ENCODE data around the gene LENEP.

Gene LENEP

GRCh38 chr1:154948079-154948478, 45.3 kb upstream of the LENEP start:
- no peaks in the 10 kb centered on the region for H3K9me3 ChIP-seq (ENCODE audit: control extremely low read depth in 1 of 5, control insufficient read depth in 4 of 5, insufficient read depth in 2 of 5, low read depth in 1 of 5, low read length in 4 of 5)
- CTCF ChIA-PET, result interaction anchor here (0.9 to 1.3 kb wide), 4 partner anchors 46 to 86 kb away, joined by 3 to 5 read pairs (median 4); partner anchors contain the start of gene LENEP
- POLR2A ChIA-PET, result interaction anchor here (1.3 kb wide), 1 partner anchor 26 kb away, joined by 3 read pairs; no protein-coding TSS in a partner anchor
- peaks cover 8 to 60% (median 53%) of the 10 kb centered on the region in 4 experiments for H3K4me1 ChIP-seq (ENCODE audit: control extremely low read depth in 1 of 4, control insufficient read depth in 4 of 4, insufficient read depth in 4 of 4, low read length in 3 of 4)
- H3K4me3 ChIP-seq (ENCODE audit: control insufficient read depth in 1 of 7, extremely low read depth in 1 of 7, insufficient read depth in 4 of 7, low read depth in 2 of 7, low read length in 6 of 7), result no peak overlapping the region
- H3K27me3 ChIP-seq (replicated peaks in 2 of 5; ENCODE audit: control insufficient read depth in 4 of 5, insufficient read depth in 5 of 5, low read length in 4 of 5), result no peaks in the 10 kb centered on the region
- H3K27ac ChIP-seq (ENCODE audit: insufficient read depth in 1 of 2, low read depth in 1 of 2, low read length in 2 of 2, poor library complexity in 1 of 2, severe bottlenecking in 2 of 2), result peak overlapping the region in 1 of 2 experiments; percentile 53
- H3K36me3 ChIP-seq (ENCODE audit: control insufficient read depth in 4 of 4, insufficient read depth in 4 of 4, low read length in 3 of 4), result peaks cover 21 to 73% (median 45%) of the 10 kb centered on the region in 4 experiments
- DNase-seq, result no peak
- 96% methylated on average over 10 of the region's 11 CpGs for WGBS (ENCODE audit: insufficient coverage)

- 17% methylated on average over 8 of the region's 15 CpGs for WGBS (ENCODE audit: insufficient coverage)
- ChIA-PET CTCF (interaction anchor here (0.7 to 1.9 kb wide), 13 partner anchors 8 to 393 kb away, joined by 3 to 7 read pairs (median 3); partner anchors contain the start of genes LENEP and PYGO2), POLR2A (interaction anchor here (0.8 to 2.1 kb wide), 3 partner anchors 7 to 48 kb away, joined by 4 to 11 read pairs (median 7); partner anchors contain the start of gene PYGO2)
- peaks cover 10 to 53% (median 29%) of the 10 kb centered on the region in 4 experiments for H3K36me3 ChIP-seq (ENCODE audit: control insufficient read depth in 4 of 4, insufficient read depth in 4 of 4, low read length in 3 of 4)
- peak overlapping the region; percentile 100 for H3K27ac ChIP-seq (ENCODE audit: insufficient read depth in 1 of 2, low read depth in 1 of 2, low read length in 2 of 2, poor library complexity in 1 of 2, severe bottlenecking in 2 of 2)
- peak; percentile 32 to 70 (median 66) for DNase-seq
- H3K4me1 ChIP-seq (ENCODE audit: control extremely low read depth in 1 of 4, control insufficient read depth in 4 of 4, insufficient read depth in 4 of 4, low read length in 3 of 4), result peaks cover 22 to 69% (median 58%) of the 10 kb centered on the region in 4 experiments
- H3K27me3 ChIP-seq (replicated peaks in 2 of 5; ENCODE audit: control insufficient read depth in 4 of 5, insufficient read depth in 5 of 5, low read length in 4 of 5), result no peaks in the 10 kb centered on the region
- no peaks in the 10 kb centered on the region for H3K9me3 ChIP-seq (ENCODE audit: control extremely low read depth in 1 of 5, control insufficient read depth in 4 of 5, insufficient read depth in 2 of 5, low read depth in 1 of 5, low read length in 4 of 5)
- H3K4me3 ChIP-seq (ENCODE audit: control insufficient read depth in 1 of 7, extremely low read depth in 1 of 7, insufficient read depth in 4 of 7, low read depth in 2 of 7, low read length in 6 of 7), result peak overlapping the region in 6 of 7 experiments; percentile 26 to 92 (median 82)
Measured at GRCh38 chr1:154951901-154952657, 41.3 kb upstream of the LENEP start.

GRCh38 chr1:154952664-154953063, 40.7 kb upstream of the LENEP start:
- H3K4me3 ChIP-seq (ENCODE audit: control insufficient read depth in 1 of 7, extremely low read depth in 1 of 7, insufficient read depth in 4 of 7, low read depth in 2 of 7, low read length in 6 of 7), result peak overlapping the region in 4 of 7 experiments; percentile 81 to 92 (median 86)
- ChIA-PET CTCF (interaction anchor here (0.7 to 1.8 kb wide), 7 partner anchors 9 to 63 kb away, joined by 3 to 7 read pairs (median 4); partner anchors contain the start of genes LENEP and PYGO2), POLR2A (interaction anchor here (0.8 to 2.1 kb wide), 3 partner anchors 8 to 47 kb away, joined by 4 to 11 read pairs (median 7); partner anchors contain the start of gene PYGO2)
- H3K27me3 ChIP-seq (replicated peaks in 2 of 5; ENCODE audit: control insufficient read depth in 4 of 5, insufficient read depth in 5 of 5, low read length in 4 of 5), result no peaks in the 10 kb centered on the region
- H3K9me3 ChIP-seq (ENCODE audit: control extremely low read depth in 1 of 5, control insufficient read depth in 4 of 5, insufficient read depth in 2 of 5, low read depth in 1 of 5, low read length in 4 of 5), result no peaks in the 10 kb centered on the region
- WGBS (ENCODE audit: insufficient coverage), result 83% methylated on average over 6 of the region's 6 CpGs
- DNase-seq, result no peak
- peaks cover 7 to 48% (median 26%) of the 10 kb centered on the region in 4 experiments for H3K36me3 ChIP-seq (ENCODE audit: control insufficient read depth in 4 of 4, insufficient read depth in 4 of 4, low read length in 3 of 4)
- H3K4me1 ChIP-seq (ENCODE audit: control extremely low read depth in 1 of 4, control insufficient read depth in 4 of 4, insufficient read depth in 4 of 4, low read length in 3 of 4), result peaks cover 22 to 68% (median 60%) of the 10 kb centered on the region in 4 experiments
- H3K27ac ChIP-seq (ENCODE audit: insufficient read depth in 1 of 2, low read depth in 1 of 2, low read length in 2 of 2, poor library complexity in 1 of 2, severe bottlenecking in 2 of 2), result peak overlapping the region; percentile 100

GRCh38 chr1:154953611-154954038, 39.8 kb upstream of the LENEP start:
- peak overlapping the region in 5 of 7 experiments; percentile 8 to 92 (median 82) for H3K4me3 ChIP-seq (ENCODE audit: control insufficient read depth in 1 of 7, extremely low read depth in 1 of 7, insufficient read depth in 4 of 7, low read depth in 2 of 7, low read length in 6 of 7)
- no peak for DNase-seq
- 94% methylated on average over 2 of the region's 2 CpGs for WGBS (ENCODE audit: insufficient coverage)
- POLR2A ChIA-PET, result interaction anchor here (2.1 kb wide), 1 partner anchor 9 kb away, joined by 11 read pairs; no protein-coding TSS in a partner anchor
- CTCF ChIA-PET, result interaction anchor here (1.1 to 4.0 kb wide), 4 partner anchors 41 to 378 kb away, joined by 3 to 49 read pairs (median 6); no protein-coding TSS in a partner anchor
- H3K27me3 ChIP-seq (replicated peaks in 2 of 5; ENCODE audit: control insufficient read depth in 4 of 5, insufficient read depth in 5 of 5, low read length in 4 of 5), result no peaks in the 10 kb centered on the region
- peaks cover 3 to 47% (median 25%) of the 10 kb centered on the region in 4 experiments for H3K36me3 ChIP-seq (ENCODE audit: control insufficient read depth in 4 of 4, insufficient read depth in 4 of 4, low read length in 3 of 4)
- H3K9me3 ChIP-seq (ENCODE audit: control extremely low read depth in 1 of 5, control insufficient read depth in 4 of 5, insufficient read depth in 2 of 5, low read depth in 1 of 5, low read length in 4 of 5), result no peaks in the 10 kb centered on the region
- H3K27ac ChIP-seq (ENCODE audit: insufficient read depth in 1 of 2, low read depth in 1 of 2, low read length in 2 of 2, poor library complexity in 1 of 2, severe bottlenecking in 2 of 2), result peak overlapping the region; percentile 100
- peaks cover 22 to 68% (median 60%) of the 10 kb centered on the region in 4 experiments for H3K4me1 ChIP-seq (ENCODE audit: control extremely low read depth in 1 of 4, control insufficient read depth in 4 of 4, insufficient read depth in 4 of 4, low read length in 3 of 4)

DNA sequence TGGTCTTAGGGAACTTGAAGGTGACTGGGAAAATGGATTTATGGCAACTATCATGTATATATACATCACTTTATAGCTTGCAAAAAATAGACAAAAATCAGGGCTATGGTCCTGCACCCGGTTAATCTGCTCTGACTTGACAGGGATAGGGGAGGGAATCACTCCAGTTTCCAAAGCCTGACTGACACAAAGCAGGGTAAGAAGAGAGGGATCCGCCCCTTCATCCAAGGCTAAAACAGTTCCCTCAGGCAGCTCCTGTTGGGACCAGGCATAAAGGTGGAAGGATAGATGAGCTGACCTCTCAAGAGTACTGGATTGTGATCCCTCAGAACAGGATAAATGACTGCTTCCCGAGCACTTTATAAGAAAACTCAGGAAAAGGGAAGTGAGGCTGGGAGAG, 38.8 kb upstream of the LENEP start:
- H3K27me3 ChIP-seq (replicated peaks in 2 of 5; ENCODE audit: control insufficient read depth in 4 of 5, insufficient read depth in 5 of 5, low read length in 4 of 5), result no peaks in the 10 kb centered on the region
- no peaks in the 10 kb centered on the region for H3K9me3 ChIP-seq (ENCODE audit: control extremely low read depth in 1 of 5, control insufficient read depth in 4 of 5, insufficient read depth in 2 of 5, low read depth in 1 of 5, low read length in 4 of 5)
- ChIA-PET POLR2A (interaction anchor here (1.4 to 2.5 kb wide), 5 partner anchors 9 to 63 kb away, joined by 3 to 17 read pairs (median 6); partner anchors contain the start of genes CKS1B and PMVK), CTCF (interaction anchor here (1.0 to 5.2 kb wide), 12 partner anchors 11 to 401 kb away, joined by 3 to 49 read pairs (median 4); no protein-coding TSS in a partner anchor)
- peak overlapping the region in 6 of 7 experiments; percentile 21 to 92 (median 82) for H3K4me3 ChIP-seq (ENCODE audit: control insufficient read depth in 1 of 7, extremely low read depth in 1 of 7, insufficient read depth in 4 of 7, low read depth in 2 of 7, low read length in 6 of 7)
- peak overlapping the region; percentile 100 for H3K27ac ChIP-seq (ENCODE audit: insufficient read depth in 1 of 2, low read depth in 1 of 2, low read length in 2 of 2, poor library complexity in 1 of 2, severe bottlenecking in 2 of 2)
- WGBS (ENCODE audit: insufficient coverage), result 81% methylated on average over 2 of the region's 3 CpGs
- H3K4me1 ChIP-seq (ENCODE audit: control extremely low read depth in 1 of 4, control insufficient read depth in 4 of 4, insufficient read depth in 4 of 4, low read length in 3 of 4), result peaks cover 22 to 69% (median 61%) of the 10 kb centered on the region in 4 experiments
- DNase-seq, result no peak
- H3K36me3 ChIP-seq (ENCODE audit: control insufficient read depth in 4 of 4, insufficient read depth in 4 of 4, low read length in 3 of 4), result peaks cover 0 to 49% (median 28%) of the 10 kb centered on the region in 4 experiments

GRCh38 chr1:154955039-154955717, 38.2 kb upstream of the LENEP start:
- POLR2A ChIA-PET, result interaction anchor here (0.7 to 2.5 kb wide), 6 partner anchors 10 to 285 kb away, joined by 3 to 17 read pairs (median 5); partner anchors contain the start of genes CKS1B and PMVK
- H3K4me1 ChIP-seq (ENCODE audit: control extremely low read depth in 1 of 4, control insufficient read depth in 4 of 4, insufficient read depth in 4 of 4, low read length in 3 of 4), result peaks cover 22 to 73% (median 62%) of the 10 kb centered on the region in 4 experiments

More at GRCh38 chr1:154955039-154955717, 38.2 kb upstream of the LENEP start:
- H3K9me3 ChIP-seq (ENCODE audit: control extremely low read depth in 1 of 5, control insufficient read depth in 4 of 5, insufficient read depth in 2 of 5, low read depth in 1 of 5, low read length in 4 of 5), result no peaks in the 10 kb centered on the region
- no peaks in the 10 kb centered on the region for H3K27me3 ChIP-seq (replicated peaks in 2 of 5; ENCODE audit: control insufficient read depth in 4 of 5, insufficient read depth in 5 of 5, low read length in 4 of 5)
- DNase-seq, result peak; percentile 97 to 99 (median 99)
- CTCF ChIA-PET, result interaction anchor here (0.7 to 5.2 kb wide), 21 partner anchors 10 to 401 kb away, joined by 3 to 49 read pairs (median 4); partner anchors contain the start of genes FLAD1, LENEP, SHC1 and ZBTB7B
- 3% methylated on average over 3 of the region's 4 CpGs for WGBS (ENCODE audit: insufficient coverage)
- peaks cover 0 to 47% (median 29%) of the 10 kb centered on the region in 4 experiments for H3K36me3 ChIP-seq (ENCODE audit: control insufficient read depth in 4 of 4, insufficient read depth in 4 of 4, low read length in 3 of 4)
- H3K4me3 ChIP-seq (ENCODE audit: control insufficient read depth in 1 of 7, extremely low read depth in 1 of 7, insufficient read depth in 4 of 7, low read depth in 2 of 7, low read length in 6 of 7), result peak overlapping the region in 6 of 7 experiments; percentile 63 to 92 (median 82)
- peak overlapping the region; percentile 100 for H3K27ac ChIP-seq (ENCODE audit: insufficient read depth in 1 of 2, low read depth in 1 of 2, low read length in 2 of 2, poor library complexity in 1 of 2, severe bottlenecking in 2 of 2)
